OCI-LY7 (cell line): ENCODE measurements around the gene NAV2.

Source experiments
- EZH2phosphoT487 ChIP-seq: fragments of 200-600 bp; sonication (generic); IDR thresholded peaks from 2 replicates; pipeline ENCODE4 v1.6.1; 2018; ENCODE audit warnings: low read depth, borderline replicate concordance, mild to moderate bottlenecking, mixed run types, antibody characterized with exemption, low read length, moderate library complexity, mixed read lengths
- TF ChIP-seq, protein P1 (sequence below): fragments of 200-600 bp; sonication (generic); conservative IDR thresholded peaks from 2 replicates; pipeline ENCODE4 v1.5.1; 2014; ENCODE audit warnings: mild to moderate bottlenecking, antibody characterized with exemption, low read length, moderate library complexity, mixed read lengths

DNA sequence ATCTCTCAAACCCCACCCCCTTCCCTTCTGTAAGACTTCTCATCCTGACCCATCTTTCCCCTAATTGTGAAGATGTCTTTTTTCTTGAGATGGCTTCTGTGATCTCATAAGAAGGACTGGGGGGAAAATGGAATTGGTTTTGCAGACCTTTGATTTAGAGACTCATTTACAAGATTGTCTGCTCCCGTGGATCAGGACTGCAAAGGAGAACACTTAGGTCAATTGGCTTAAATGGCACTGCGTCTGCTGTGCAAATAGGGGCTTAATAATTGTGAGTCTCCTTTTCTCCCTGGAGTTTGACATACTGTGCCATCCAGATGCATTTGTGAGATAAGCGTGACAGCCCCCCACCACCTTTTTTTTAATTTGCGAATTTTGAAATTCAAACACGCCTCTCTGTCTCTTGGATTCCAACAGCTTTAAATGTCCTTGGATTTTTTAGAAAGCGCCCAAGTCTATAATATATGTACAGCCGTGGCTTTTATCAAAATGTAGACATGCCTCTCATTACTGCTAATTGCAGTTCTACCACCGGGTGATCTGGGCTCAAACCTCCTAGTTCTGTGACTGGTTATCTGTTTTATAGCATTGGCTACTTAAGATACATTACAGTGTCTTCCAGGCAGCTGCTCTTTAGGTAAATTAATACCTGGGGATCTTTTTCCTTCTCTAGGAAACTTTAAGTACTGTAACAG is 297.7 kb downstream of the NAV2 start:
- TF ChIP-seq EZH2phosphoT487, result no peak
- TF ChIP-seq, protein P1, sequence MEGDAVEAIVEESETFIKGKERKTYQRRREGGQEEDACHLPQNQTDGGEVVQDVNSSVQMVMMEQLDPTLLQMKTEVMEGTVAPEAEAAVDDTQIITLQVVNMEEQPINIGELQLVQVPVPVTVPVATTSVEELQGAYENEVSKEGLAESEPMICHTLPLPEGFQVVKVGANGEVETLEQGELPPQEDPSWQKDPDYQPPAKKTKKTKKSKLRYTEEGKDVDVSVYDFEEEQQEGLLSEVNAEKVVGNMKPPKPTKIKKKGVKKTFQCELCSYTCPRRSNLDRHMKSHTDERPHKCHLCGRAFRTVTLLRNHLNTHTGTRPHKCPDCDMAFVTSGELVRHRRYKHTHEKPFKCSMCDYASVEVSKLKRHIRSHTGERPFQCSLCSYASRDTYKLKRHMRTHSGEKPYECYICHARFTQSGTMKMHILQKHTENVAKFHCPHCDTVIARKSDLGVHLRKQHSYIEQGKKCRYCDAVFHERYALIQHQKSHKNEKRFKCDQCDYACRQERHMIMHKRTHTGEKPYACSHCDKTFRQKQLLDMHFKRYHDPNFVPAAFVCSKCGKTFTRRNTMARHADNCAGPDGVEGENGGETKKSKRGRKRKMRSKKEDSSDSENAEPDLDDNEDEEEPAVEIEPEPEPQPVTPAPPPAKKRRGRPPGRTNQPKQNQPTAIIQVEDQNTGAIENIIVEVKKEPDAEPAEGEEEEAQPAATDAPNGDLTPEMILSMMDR, result no peak
